GM13977 (cell line): Measurements from ENCODE around the gene NTM.

Source experiments
- DNase-seq: peaks from one replicate; pipeline ENCODE4 v3.0.0; 2012; ENCODE audit warnings: low spot score
- in situ Hi-C: fragments of 300-500 bp; cut with MboI; formaldehyde crosslinking; loops from one replicate; pipeline ENCODE4 v1.12.0; 2022; ENCODE audit warnings: low sequenced_read_pairs, low pct_unique_long_range_greater_than_20kb, mixed read lengths, inconsistent platforms; ENCODE audit not compliant: unreplicated experiment
- TF ChIP-seq, protein P1 (sequence below): IDR thresholded peaks from 2 replicates; pipeline ENCODE4 v1.5.1; 2012; ENCODE audit warnings: mild to moderate bottlenecking, control low read depth; ENCODE audit not compliant: insufficient read depth; ENCODE audit errors: extremely low read depth, missing control alignments

NTM gene

DNA sequence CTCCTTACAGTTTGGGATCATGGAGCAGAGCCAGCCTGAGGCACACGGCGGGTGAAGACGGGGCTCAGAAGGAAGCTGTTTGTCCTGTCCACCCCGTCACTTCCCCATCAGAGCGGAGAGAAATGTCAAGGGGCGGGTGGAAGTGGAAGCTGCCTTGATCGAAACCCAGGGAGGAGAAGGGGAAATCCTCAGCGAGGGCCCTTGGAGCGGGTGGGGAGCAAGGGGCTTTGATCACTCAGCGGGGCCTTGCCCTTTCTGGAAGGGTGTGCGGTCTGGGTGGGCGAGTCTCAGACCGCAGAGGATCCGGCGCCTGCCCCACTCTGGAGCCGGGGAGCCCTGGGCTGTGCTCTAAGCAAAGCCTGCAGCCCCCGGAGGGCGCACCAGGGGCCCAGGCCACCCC, 320.4 kb downstream of the NTM start:
- in situ Hi-C loops, result loop anchor here (25.0 kb wide), 1 partner anchor 628 kb away; no protein-coding TSS in a partner anchor
- no peak for DNase-seq
- TF ChIP-seq, protein P1, sequence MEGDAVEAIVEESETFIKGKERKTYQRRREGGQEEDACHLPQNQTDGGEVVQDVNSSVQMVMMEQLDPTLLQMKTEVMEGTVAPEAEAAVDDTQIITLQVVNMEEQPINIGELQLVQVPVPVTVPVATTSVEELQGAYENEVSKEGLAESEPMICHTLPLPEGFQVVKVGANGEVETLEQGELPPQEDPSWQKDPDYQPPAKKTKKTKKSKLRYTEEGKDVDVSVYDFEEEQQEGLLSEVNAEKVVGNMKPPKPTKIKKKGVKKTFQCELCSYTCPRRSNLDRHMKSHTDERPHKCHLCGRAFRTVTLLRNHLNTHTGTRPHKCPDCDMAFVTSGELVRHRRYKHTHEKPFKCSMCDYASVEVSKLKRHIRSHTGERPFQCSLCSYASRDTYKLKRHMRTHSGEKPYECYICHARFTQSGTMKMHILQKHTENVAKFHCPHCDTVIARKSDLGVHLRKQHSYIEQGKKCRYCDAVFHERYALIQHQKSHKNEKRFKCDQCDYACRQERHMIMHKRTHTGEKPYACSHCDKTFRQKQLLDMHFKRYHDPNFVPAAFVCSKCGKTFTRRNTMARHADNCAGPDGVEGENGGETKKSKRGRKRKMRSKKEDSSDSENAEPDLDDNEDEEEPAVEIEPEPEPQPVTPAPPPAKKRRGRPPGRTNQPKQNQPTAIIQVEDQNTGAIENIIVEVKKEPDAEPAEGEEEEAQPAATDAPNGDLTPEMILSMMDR, result no peak

DNA sequence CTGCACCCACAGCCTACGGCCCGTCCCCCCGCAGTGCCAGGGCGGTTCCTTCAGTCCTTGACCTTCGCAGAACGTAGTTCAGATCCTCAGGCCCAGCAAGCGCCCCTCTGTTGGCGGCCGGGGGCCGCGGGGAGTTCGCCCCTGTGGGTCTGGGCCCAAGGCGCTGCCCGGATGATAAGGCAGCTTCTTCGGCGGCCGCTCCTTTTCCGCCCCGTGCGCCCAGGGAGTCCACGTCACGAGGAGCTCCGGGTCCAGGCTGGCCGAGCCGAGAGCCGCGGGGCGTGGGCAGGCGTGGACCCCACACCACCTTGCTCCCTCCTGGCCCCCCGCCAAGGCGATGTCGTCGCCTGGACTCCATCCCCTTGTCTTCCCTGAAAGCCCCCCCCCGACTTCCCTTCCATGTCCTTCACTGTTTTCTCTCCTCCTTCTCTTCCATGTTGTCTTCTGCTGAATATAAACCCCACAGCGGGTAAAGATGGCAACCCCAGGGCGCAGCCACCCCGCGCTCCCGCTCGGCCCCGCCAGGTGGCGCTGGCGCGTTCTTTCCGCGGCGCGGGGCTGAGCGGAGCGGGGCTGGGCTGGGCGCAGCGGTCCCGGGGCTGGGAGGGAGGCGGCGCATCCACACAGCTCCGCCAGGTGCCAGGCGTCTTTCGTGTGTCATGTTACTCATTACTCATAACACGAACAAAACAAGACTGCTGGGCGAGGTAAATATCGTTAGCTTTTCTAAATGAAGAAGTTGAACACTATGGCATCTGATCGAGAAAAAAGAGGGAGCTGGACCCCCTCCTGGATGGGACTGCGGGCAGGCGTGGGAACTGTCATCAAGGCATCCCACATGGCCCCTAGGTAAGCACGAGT, 321.0 kb downstream of the NTM start:
- DNase-seq, result peak; percentile 65
- in situ Hi-C loops, result loop anchor here (25.0 kb wide), 1 partner anchor 629 kb away; no protein-coding TSS in a partner anchor
- TF ChIP-seq, protein P1, result peak; percentile 71

DNA sequence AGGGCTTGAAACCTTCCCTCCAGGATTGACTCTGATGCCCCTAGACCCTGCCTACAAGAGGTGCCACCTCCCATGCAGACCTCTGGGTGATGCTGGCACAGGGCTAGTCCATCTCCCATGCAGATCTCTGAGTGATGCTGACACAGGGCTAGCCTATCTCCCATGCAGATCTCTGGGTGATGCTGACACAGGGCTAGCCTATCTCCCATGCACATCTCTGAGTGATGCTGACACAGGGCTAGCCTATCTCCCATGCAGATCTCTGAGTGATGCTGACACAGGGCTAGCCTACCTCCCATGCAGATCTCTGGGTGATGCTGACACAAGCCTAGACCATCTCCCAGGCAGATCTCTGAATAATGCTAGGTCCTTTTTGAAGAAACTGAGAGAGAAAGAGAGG, 321.7 kb downstream of the NTM start:
- in situ Hi-C loops, result loop anchor here (25.0 kb wide), 1 partner anchor 630 kb away; no protein-coding TSS in a partner anchor
- no peak for DNase-seq
- TF ChIP-seq, protein P1, result no peak

DNA sequence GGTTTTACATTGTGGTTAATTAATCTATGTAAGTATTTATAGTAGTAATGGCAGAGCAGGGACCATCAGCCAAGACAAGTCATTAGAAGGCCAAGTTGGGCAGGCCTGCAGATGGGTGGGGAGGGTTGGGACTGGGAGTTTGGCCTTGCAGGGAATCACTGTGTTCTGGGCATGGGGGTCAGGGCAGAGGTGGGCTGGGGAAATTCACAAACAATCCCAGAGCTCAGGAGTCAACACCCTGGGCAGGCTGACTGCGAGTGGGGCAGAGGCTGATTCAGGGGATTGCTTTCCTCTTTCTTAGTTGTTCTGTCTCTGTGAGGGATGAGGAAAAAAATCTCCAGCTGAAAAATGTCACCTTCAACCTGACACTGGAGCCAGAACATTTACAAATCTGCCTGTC, 322.5 kb downstream of the NTM start:
- in situ Hi-C loops, result loop anchor here (25.0 kb wide), 1 partner anchor 631 kb away; no protein-coding TSS in a partner anchor
- DNase-seq, result no peak
- TF ChIP-seq, protein P1, result no peak

DNA sequence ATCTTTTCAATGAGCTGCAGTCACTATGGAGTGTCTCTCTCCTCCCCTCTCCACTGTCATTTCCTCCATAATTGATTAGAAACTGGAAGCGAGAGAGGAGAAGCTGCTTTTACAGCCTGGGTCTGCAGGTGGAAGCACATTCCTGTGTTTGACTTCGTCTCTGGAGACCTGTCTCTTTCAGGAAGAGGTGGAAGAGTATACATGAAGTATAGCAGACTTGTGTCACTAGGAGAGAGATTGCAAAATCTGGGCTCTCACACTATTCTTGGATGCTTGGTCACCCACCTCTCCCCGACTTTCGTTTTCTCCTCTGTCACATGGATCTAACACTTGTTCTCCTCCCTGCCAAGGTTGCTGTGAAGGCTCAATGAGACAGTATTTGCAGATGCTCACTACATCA, 323.3 kb downstream of the NTM start:
- in situ Hi-C loops, result loop anchor here (25.0 kb wide), 1 partner anchor 631 kb away; no protein-coding TSS in a partner anchor

More for the DNA sequence above, 323.3 kb downstream of the NTM start:
- DNase-seq, result no peak
- TF ChIP-seq, protein P1, result no peak
